HepG2 (cell line): ENCODE results near the gene AK6. TPM values are rescaled to one million over a fixed set of nuclear protein-coding genes. Genes with fewer than 3 reads are reported as not detected.

ENCODE experiments used
- ATAC-seq: fragments of 200-7000 bp; cut with Tn5 transposase; 3 replicates; pipeline ENCODE4 v1.9.1; 2020; ENCODE audit warnings: mild to moderate bottlenecking, moderate library complexity
- BruUV-seq: library from RNA; stranded (reverse); fragments of 400-500 nt; replicated peaks from 2 replicates; lab custom pipeline; 2021; lab: Mats Ljungman, UMichigan
- CTCF ChIA-PET: fragments of 300-600 bp; formaldehyde crosslinking; extraction: SDS; loops from one replicate; lab custom pipeline; 2021; ENCODE audit warnings: low total read pairs, inconsistent platforms, low intra/inter-chr PET ratio; lab: Yijun Ruan, JAX
- POLR2A ChIA-PET: fragments of 350-600 bp; sonication (Branson Sonifier 250); formaldehyde crosslinking; loops from one replicate; lab custom pipeline; 2020; ENCODE audit warnings: antibody characterized with exemption, inconsistent platforms; lab: Yijun Ruan, JAX
- DNase-seq: peaks from one replicate; pipeline ENCODE4 v3.0.0-alpha.2; 2015; ENCODE audit warnings: low spot score
- FAIRE-seq: peaks from 3 replicates; lab custom pipeline; 2011; peaks lifted over from hg19 to GRCh38; lab: Jason Lieb, UNC
- H2AFZ ChIP-seq: one replicate; pipeline ENCODE4 v1.6.1; 2011; ENCODE audit warnings: low read length, inconsistent platforms
- H3K27ac ChIP-seq: fragments of 300-600 bp; 3 replicates; pipeline ENCODE4 v1.8.0; 2011; ENCODE audit warnings: mixed run types, mild to moderate bottlenecking, mixed read lengths, low read length, inconsistent platforms; ENCODE audit not compliant: insufficient read depth; ENCODE audit errors: extremely low read length
- H3K27me3 ChIP-seq, 2 experiments: fragments of 200-600 bp in 1 of 2; 2 replicates in 1 of 2; 3 replicates in 1 of 2; pipeline versions ENCODE4 v1.6.0 to v1.8.0; 2011; ENCODE audit warnings: low read length in 2 of 2, mild to moderate bottlenecking in 2 of 2, moderate library complexity in 2 of 2, inconsistent platforms in 1 of 2; ENCODE audit not compliant: insufficient read depth in 2 of 2, control insufficient read depth in 1 of 2
- H3K36me3 ChIP-seq, 2 experiments: fragments of 200-600 bp in 1 of 2; replicated peaks in 1 of 2; 2 replicates in 1 of 2; 3 replicates in 1 of 2; pipeline versions ENCODE4 v1.5.1 to v1.8.0; 2011; ENCODE audit warnings: low read length in 2 of 2, inconsistent platforms in 1 of 2; ENCODE audit not compliant: insufficient read depth in 2 of 2, control insufficient read depth in 1 of 2
- H3K4me1 ChIP-seq: 2 replicates; pipeline ENCODE4 v1.5.1; 2012; ENCODE audit warnings: low read length, inconsistent platforms; ENCODE audit not compliant: insufficient read depth
- H3K4me2 ChIP-seq: 2 replicates; pipeline ENCODE4 v1.6.0; 2011; ENCODE audit warnings: low read depth, low read length, inconsistent platforms
- H3K4me3 ChIP-seq, 3 experiments: fragments of 200-600 bp in 1 of 3; sonication (generic), shearing (Covaris generic) in 1 of 3; replicated peaks in 1 of 3; 2 replicates each; pipeline ENCODE4 v1.5.1; 2011 to 2016; ENCODE audit warnings: low read length in 3 of 3, inconsistent platforms in 2 of 3, low read depth in 2 of 3, mild to moderate bottlenecking in 2 of 3, control low read depth in 1 of 3, mixed read lengths in 1 of 3; ENCODE audit not compliant: insufficient read depth in 1 of 3
- H3K79me2 ChIP-seq: one replicate; pipeline ENCODE4 v1.6.1; 2011; ENCODE audit warnings: low read length, inconsistent platforms; ENCODE audit not compliant: insufficient read depth
- H3K9ac ChIP-seq: 2 replicates; pipeline ENCODE4 v1.6.0; 2011; ENCODE audit warnings: mild to moderate bottlenecking, low read depth, low read length, inconsistent platforms; ENCODE audit not compliant: insufficient read depth
- H3K9me3 ChIP-seq: 2 replicates; pipeline ENCODE4 v1.5.1; 2012; ENCODE audit warnings: mild to moderate bottlenecking, low read length
- H4K20me1 ChIP-seq: 2 replicates; pipeline ENCODE4 v1.6.0; 2011; ENCODE audit warnings: inconsistent platforms, mild to moderate bottlenecking, low read length, moderate library complexity; ENCODE audit not compliant: insufficient read depth
- GFI1 ChIP-seq: sonication (generic); formaldehyde crosslinking; IDR thresholded peaks from 2 replicates; pipeline ENCODE4 v1.5.0; 2020; ENCODE audit warnings: missing genetic modification reagents, mild to moderate bottlenecking, borderline replicate concordance
- HBP1 ChIP-seq: IDR thresholded peaks from 2 replicates; pipeline ENCODE4 v1.6.1; 2016; ENCODE audit warnings: low read depth, control low read depth
- HDAC1 ChIP-seq: sonication (generic); formaldehyde crosslinking; IDR thresholded peaks from 2 replicates; pipeline ENCODE4 v1.5.1; 2020; ENCODE audit warnings: mild to moderate bottlenecking, missing genetic modification reagents
- IKZF4 ChIP-seq: sonication (generic); formaldehyde crosslinking; IDR thresholded peaks from 2 replicates; pipeline ENCODE4 v1.5.1; 2020; ENCODE audit warnings: borderline replicate concordance, mild to moderate bottlenecking, low read depth, missing genetic modification reagents; ENCODE audit errors: not compliant biosample characterization
- PHB2 ChIP-seq: fragments of 450-650 bp; IDR thresholded peaks from 2 replicates; pipeline ENCODE4 v1.6.1; 2018; ENCODE audit not compliant: partially characterized antibody
- PITX1 ChIP-seq: sonication (generic); formaldehyde crosslinking; IDR thresholded peaks from 2 replicates; pipeline ENCODE4 v1.5.1; 2020; ENCODE audit warnings: mild to moderate bottlenecking, missing genetic modification reagents
- RXRB ChIP-seq: IDR thresholded peaks from 2 replicates; pipeline ENCODE4 v1.6.1; 2016; ENCODE audit warnings: borderline replicate concordance, missing genetic modification reagents, missing compliant biosample characterization
- ZBTB14 ChIP-seq: sonication (generic); formaldehyde crosslinking; IDR thresholded peaks from 2 replicates; pipeline ENCODE4 v1.4.0; 2020; ENCODE audit warnings: missing genetic modification reagents
- ZBTB40 ChIP-seq, 2 experiments: fragments of 450-650 bp in 1 of 2; sonication (generic) in 1 of 2; formaldehyde crosslinking in 1 of 2; IDR thresholded peaks; 2 replicates each; pipeline versions ENCODE4 v1.6.1 to v1.8.0; 2016 to 2022; ENCODE audit warnings: antibody characterized with exemption in 1 of 2, mild to moderate bottlenecking in 1 of 2, missing genetic modification reagents in 1 of 2
- ZNF224 ChIP-seq: sonication (generic); formaldehyde crosslinking; IDR thresholded peaks from 2 replicates; pipeline ENCODE4 v1.5.0; 2020; ENCODE audit warnings: mild to moderate bottlenecking, missing genetic modification reagents
- ZNF644 ChIP-seq: IDR thresholded peaks from 2 replicates; pipeline ENCODE4 v1.6.1; 2016; ENCODE audit warnings: low read depth
- WGBS: methylation state at CpG from one replicate; pipeline ENCODE4 v1.1.6; 2017; ENCODE audit warnings: low lambda C conversion rate; 5-methylcytosine and 5-hydroxymethylcytosine counted together
- in situ Hi-C: cut with HindIII; loops from 2 replicates; pipeline ENCODE4 v1.10.0; 2017; ENCODE audit warnings: low pct_unique_long_range_greater_than_20kb; ENCODE audit not compliant: extremely low pct_ligation_motif_present
- intact Hi-C: fragments of 100-400 bp; cut with micrococcal nuclease; formaldehyde crosslinking; loops from one replicate; pipeline ENCODE4 v1.10.0; 2022; ENCODE audit not compliant: unreplicated experiment
- polyA plus RNA-seq, 8 experiments: library from polyadenylated mRNA; depleted of rRNA in 3 of 8; stranded (reverse) in 7 of 8; unstranded in 1 of 8; fragments of >200 nt; fragmentation: Illumina TruSeq in 4 of 8; extraction: Trizol in 4 of 8; gene quantifications; 2 replicates each; pipeline versions ENCODE4 v1.2.1 to v1.2.3, GENCODE V29; 2011 to 2016; ENCODE audit warnings: low read depth in 4 of 8, missing spikeins in 1 of 8, mixed read lengths in 1 of 8; ENCODE audit not compliant: insufficient read depth in 1 of 8
- total RNA-seq, 5 experiments: library from RNA; depleted of rRNA; stranded (reverse); fragments of >200 nt; fragmentation: Illumina TruSeq; extraction: Trizol; gene quantifications; 2 replicates each; pipeline ENCODE4 v1.2.3, GENCODE V29; 2016; ENCODE audit warnings: low read depth in 1 of 5

The AK6 gene
- total and polyA plus RNA-seq, 2 of the 13 experiments (the other 11 are each of a cell fraction or from before 2014, with no cell fraction given), result 31.1 to 77.2 TPM

GRCh38 chr5:69334793-69335268, 34.5 kb downstream of the AK6 start:
- Histone ChIP-seq H3K79me2 (no peaks in the 10 kb centered on the region), H3K27ac (no peak overlapping the region), H3K27me3 (no peaks in the 10 kb centered on the region; a peak in 1 of 5 replicates), H3K4me2 (peak overlapping the region; percentile 67), H3K4me1 (peaks cover 53% of the 10 kb centered on the region), H3K9me3 (no peaks in the 10 kb centered on the region), H2AFZ (no peak overlapping the region), H4K20me1 (no peaks in the 10 kb centered on the region), H3K36me3 (no peaks in the 10 kb centered on the region), H3K4me3 (peak overlapping the region; percentile 51 to 61 (median 51)), H3K9ac (no peak overlapping the region)
- peak; percentile 72 for DNase-seq
- WGBS, result 11% methylated on average over 12 of the region's 18 CpGs
- no TSS peak for BruUV-seq
- CTCF ChIA-PET, result interaction anchor here (1.2 to 1.8 kb wide), 2 partner anchors 69 to 292 kb away, joined by 4 to 7 read pairs; no protein-coding TSS in a partner anchor
- intact Hi-C loops (loop anchor here (1.0 to 5.0 kb wide), 6 partner anchors 69 to 311 kb away; partner anchors contain the start of genes CCNB1 and CENPH), in situ Hi-C loops (loop anchor here (10.0 kb wide), 2 partner anchors 60 to 240 kb away; partner anchors contain the start of gene SLC30A5)
- FAIRE-seq, result no peak
- POLR2A ChIA-PET, result interaction anchor here (0.7 to 3.5 kb wide), 6 partner anchors 10 to 241 kb away, joined by 3 to 27 read pairs (median 4); partner anchors contain the start of genes CCNB1, CDK7, RAD17 and SLC30A5
- ATAC-seq, result peak; percentile 81
- TF ChIP-seq ZBTB14 (CRISPR knock-in tag) (no peak), ZBTB40 (IDR thresholded peaks at IDR 0.05) (no peak), ZBTB40 (CRISPR knock-in tag; IDR thresholded peaks at IDR 0.05) (no peak), GFI1 (peak; percentile 60; the same call in 1 of the 2 replicates), HBP1 (CRISPR knock-in tag) (0 out of 2 replicates have a peak, but pooled peaks have one; percentile 42), PHB2 (no peak), ZNF644 (peak; percentile 56; the same call in 1 of the 2 replicates), PITX1 (peak; percentile 77), HDAC1 (0 out of 2 replicates have a peak, but pooled peaks have one; percentile 16), ZNF224 (CRISPR knock-in tag) (no peak), IKZF4 (CRISPR knock-in tag) (peak; percentile 51), RXRB (CRISPR knock-in tag) (0 out of 2 replicates have a peak, but pooled peaks have one; percentile 10)
